MCF 10A (cell line): ENCODE measurements around the gene LRP2BP. TPM values are rescaled to one million over a fixed set of nuclear protein-coding genes. Genes with fewer than 3 reads are reported as not detected.

Experiments used
- BruUV-seq: library from RNA; stranded (reverse); fragments of 400-500 nt; replicated peaks from 2 replicates; lab custom pipeline; 2021; lab: Mats Ljungman, UMichigan
- CTCF ChIA-PET: fragments of 300-600 bp; sonication (Branson Sonifier 250); formaldehyde crosslinking; extraction: SDS; loops from one replicate; lab custom pipeline; 2021; ENCODE audit warnings: antibody characterized with exemption, inconsistent platforms; lab: Yijun Ruan, JAX
- POLR2A ChIA-PET: fragments of 300-600, 350-650 bp; sonication (Branson Sonifier 250); formaldehyde crosslinking; extraction: SDS; loops from one replicate; lab custom pipeline; 2020; ENCODE audit warnings: antibody characterized with exemption, inconsistent platforms; lab: Yijun Ruan, JAX
- DNase-seq: peaks from one replicate; pipeline ENCODE4 v3.0.0-alpha.2; 2018; ENCODE audit not compliant: unreplicated experiment
- H3K27ac Mint-ChIP-seq: one replicate; pipeline ENCODE4 v1.8.0; 2022; ENCODE audit warnings: mild to moderate bottlenecking, low read depth, mixed read lengths; ENCODE audit not compliant: unreplicated experiment
- H3K27me3 Mint-ChIP-seq: one replicate; pipeline ENCODE4 v1.8.0; 2022; ENCODE audit warnings: mixed read lengths; ENCODE audit not compliant: insufficient read depth, unreplicated experiment
- H3K36me3 Mint-ChIP-seq: one replicate; pipeline ENCODE4 v1.8.0; 2022; ENCODE audit warnings: mild to moderate bottlenecking, moderate library complexity, mixed read lengths; ENCODE audit not compliant: insufficient read depth, unreplicated experiment
- H3K4me1 Mint-ChIP-seq: one replicate; pipeline ENCODE4 v1.8.0; 2022; ENCODE audit warnings: mixed read lengths; ENCODE audit not compliant: insufficient read depth, unreplicated experiment
- H3K4me3 Mint-ChIP-seq: one replicate; pipeline ENCODE4 v1.8.0; 2022; ENCODE audit warnings: mild to moderate bottlenecking, moderate library complexity, mixed read lengths; ENCODE audit not compliant: unreplicated experiment
- H3K9me3 Mint-ChIP-seq: one replicate; pipeline ENCODE4 v1.8.0; 2022; ENCODE audit warnings: mixed read lengths; ENCODE audit not compliant: unreplicated experiment
- CTCF ChIP-seq: fragments of 200-600 bp; IDR thresholded peaks from one replicate; pipeline ENCODE4 v1.8.0; 2022; ENCODE audit warnings: antibody characterized with exemption, mild to moderate bottlenecking; ENCODE audit not compliant: unreplicated experiment
- intact Hi-C: fragments of 100-400 bp; cut with micrococcal nuclease; formaldehyde crosslinking; loops from 2 replicates; pipeline ENCODE4 v1.14.1; 2022
- total RNA-seq: library from RNA; stranded (reverse); gene quantifications from 2 replicates; pipeline ENCODE4 v1.2.3, GENCODE V29; 2022

The LRP2BP gene
- total RNA-seq, 1 experiment from 2014 or later: 0.70 TPM

GRCh38 chr4:185374027-185374426 is 21.7 kb downstream of the LRP2BP start:
- Mint-ChIP-seq H3K4me1 (no peaks in the 10 kb centered on the region), H3K27ac (no peak overlapping the region), H3K9me3 (no peaks in the 10 kb centered on the region), H3K4me3 (no peak overlapping the region), H3K36me3 (peaks cover 6% of the 10 kb centered on the region), H3K27me3 (no peaks in the 10 kb centered on the region)
- ChIA-PET POLR2A (interaction anchor here (1.5 kb wide), 1 partner anchor 22 kb away, joined by 7 read pairs; the partner anchor contains the start of genes ANKRD37 and LRP2BP), CTCF (no interaction called here)
- TF ChIP-seq CTCF: no peak
- intact Hi-C loops: no loop called here
- DNase-seq: no peak
- no TSS peak for BruUV-seq

GRCh38 chr4:185371702-185372101 is 24.0 kb downstream of the LRP2BP start:
- Mint-ChIP-seq H3K9me3 (no peaks in the 10 kb centered on the region), H3K36me3 (peaks cover 6% of the 10 kb centered on the region), H3K27ac (no peak overlapping the region), H3K27me3 (no peaks in the 10 kb centered on the region), H3K4me1 (no peaks in the 10 kb centered on the region), H3K4me3 (no peak overlapping the region)
- DNase-seq: no peak
- ChIA-PET POLR2A (interaction anchor here (1.2 kb wide), 1 partner anchor 21 kb away, joined by 3 read pairs; no protein-coding TSS in a partner anchor), CTCF (interaction anchor here (1.2 kb wide), 1 partner anchor 300 kb away, joined by 3 read pairs; no protein-coding TSS in a partner anchor)
- no TSS peak for BruUV-seq
- TF ChIP-seq CTCF: no peak
- intact Hi-C loops: no loop called here

- CTCF ChIA-PET: no interaction called here
These were observed 25.3 kb downstream of the LRP2BP start for GRCh38 chr4:185370268-185370949.

More at GRCh38 chr4:185370268-185370949, 25.3 kb downstream of the LRP2BP start:
- Mint-ChIP-seq H3K27ac (no peak overlapping the region), H3K27me3 (no peaks in the 10 kb centered on the region), H3K36me3 (peaks cover under 1% of the 10 kb centered on the region), H3K4me3 (no peak overlapping the region), H3K4me1 (no peaks in the 10 kb centered on the region), H3K9me3 (no peaks in the 10 kb centered on the region)
- no TSS peak for BruUV-seq
- intact Hi-C loops: no loop called here
- DNase-seq: no peak
- POLR2A ChIA-PET: interaction anchor here (0.9 to 1.4 kb wide), 2 partner anchors 16 to 24 kb away, joined by 3 read pairs; no protein-coding TSS in a partner anchor
- no peak for TF ChIP-seq CTCF
